Activated CD8-positive, alpha-beta T cell treated with anti-CD3 and anti-CD28 coated beads, Interleukin-2, amount 10 ng/mL, durations not matched to agents 7 days and 5 days (primary cell): ENCODE data around the gene INTS15. TPM values are rescaled to one million over a fixed set of nuclear protein-coding genes. Genes with fewer than 3 reads are reported as not detected.
A peak's percentile ranks its signal among the peaks of the same experiment; 100 is the strongest.
"Not testable (repeated sequence)": the region's sequence is repeated elsewhere in the genome, so short reads cannot be mapped to it uniquely, and the experiment has no call there.

Experiments used
- ATAC-seq: fragments of 150-1000 bp; cut with Tn5 transposase; one replicate; pipeline ENCODE4 v1.10.0; 2021; ENCODE audit warnings: moderate library complexity
- CTCF ChIA-PET: fragments of 350-600 bp; sonication (Branson Sonifier 250); formaldehyde crosslinking; loops from one replicate; lab custom pipeline; 2021; ENCODE audit warnings: antibody characterized with exemption; lab: Charles Lee
- POLR2A ChIA-PET: fragments of 350-600 bp; sonication (Branson Sonifier 250); formaldehyde crosslinking; loops from one replicate; lab custom pipeline; 2021; ENCODE audit warnings: antibody characterized with exemption; lab: Charles Lee
- DNase-seq: peaks from one replicate; pipeline ENCODE4 v3.0.0-alpha.2; 2020
- H3K27ac Mint-ChIP-seq: one replicate; pipeline ENCODE4 v1.8.0; 2021; ENCODE audit warnings: mild to moderate bottlenecking, mixed read lengths
- H3K27me3 Mint-ChIP-seq: one replicate; pipeline ENCODE4 v1.8.0; 2021; ENCODE audit warnings: low read depth, mixed read lengths
- H3K36me3 Mint-ChIP-seq: one replicate; pipeline ENCODE4 v1.8.0; 2021; ENCODE audit warnings: low read depth, mixed read lengths
- H3K4me1 Mint-ChIP-seq: one replicate; pipeline ENCODE4 v1.8.0; 2021; ENCODE audit warnings: low read depth, mixed read lengths
- H3K4me3 Mint-ChIP-seq: one replicate; pipeline ENCODE4 v1.8.0; 2021; ENCODE audit warnings: mild to moderate bottlenecking, mixed read lengths
- H3K9me3 Mint-ChIP-seq: one replicate; pipeline ENCODE4 v1.8.0; 2022; ENCODE audit warnings: mixed read lengths; ENCODE audit not compliant: insufficient read depth
- total RNA-seq, 2 experiments: library from RNA; stranded (reverse); gene quantifications; one replicate each; pipeline ENCODE4 v1.2.3, GENCODE V29; 2021

The INTS15 gene
- total RNA-seq, 2 experiments from 2014 or later: 40.9 to 42.7 TPM

DNA sequence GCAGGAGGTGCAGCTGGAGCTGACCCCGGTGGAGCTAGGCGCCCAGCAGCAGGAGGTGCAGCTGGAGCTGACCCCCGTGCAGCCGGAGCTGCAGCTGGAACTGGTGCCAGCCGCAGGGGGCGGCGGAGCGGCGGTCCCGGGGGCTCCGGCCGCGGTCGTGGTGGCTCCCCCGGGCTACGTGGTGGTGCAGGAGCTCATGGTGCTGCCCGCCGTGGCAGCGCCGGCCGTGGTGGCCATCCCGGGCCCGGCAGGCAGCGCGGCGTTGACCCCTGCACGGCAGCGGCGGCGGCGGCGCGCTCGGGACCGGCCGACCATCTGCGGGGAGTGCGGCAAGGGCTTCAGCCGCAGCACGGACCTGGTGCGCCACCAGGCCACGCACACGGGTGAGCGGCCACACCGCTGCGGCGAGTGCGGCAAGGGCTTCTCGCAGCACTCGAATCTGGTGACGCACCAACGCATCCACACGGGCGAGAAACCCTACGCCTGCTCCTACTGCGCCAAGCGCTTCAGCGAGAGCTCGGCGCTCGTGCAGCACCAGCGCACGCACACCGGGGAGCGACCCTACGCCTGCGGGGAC is 32.4 kb downstream of the INTS15 start:
- Mint-ChIP-seq H3K27ac (no peak overlapping the region), H3K27me3 (peaks cover 8% of the 10 kb centered on the region), H3K4me3 (no peak overlapping the region), H3K36me3 (peaks cover 6% of the 10 kb centered on the region), H3K4me1 (peaks cover 49% of the 10 kb centered on the region), H3K9me3 (no peaks in the 10 kb centered on the region)
- no peak for ATAC-seq
- no peak for DNase-seq
- ChIA-PET CTCF (interaction anchor here (1.1 to 2.1 kb wide), 4 partner anchors 14 to 63 kb away, joined by 3 to 7 read pairs (median 5); partner anchors contain the start of genes INTS15 and ZNF316), POLR2A (no interaction called here)

- no peaks in the 10 kb centered on the region for H3K9me3 Mint-ChIP-seq
- ChIA-PET POLR2A (interaction anchor here (0.6 kb wide), 1 partner anchor 32 kb away, joined by 3 read pairs; no protein-coding TSS in a partner anchor), CTCF (interaction anchor here (2.1 kb wide), 1 partner anchor 34 kb away, joined by 7 read pairs; the partner anchor contains the start of gene INTS15)
- peak overlapping the region; percentile 87 for H3K27ac Mint-ChIP-seq
- ATAC-seq (peak; percentile 79), DNase-seq (peak; percentile 52)
- H3K4me1 Mint-ChIP-seq: peaks cover 46% of the 10 kb centered on the region
- no peaks in the 10 kb centered on the region for H3K27me3 Mint-ChIP-seq
- H3K4me3 Mint-ChIP-seq: peak overlapping the region; percentile 53
- H3K36me3 Mint-ChIP-seq: peaks cover 6% of the 10 kb centered on the region
Observed at GRCh38 chr7:6623589-6624245, 33.9 kb downstream of the INTS15 start.

DNA sequence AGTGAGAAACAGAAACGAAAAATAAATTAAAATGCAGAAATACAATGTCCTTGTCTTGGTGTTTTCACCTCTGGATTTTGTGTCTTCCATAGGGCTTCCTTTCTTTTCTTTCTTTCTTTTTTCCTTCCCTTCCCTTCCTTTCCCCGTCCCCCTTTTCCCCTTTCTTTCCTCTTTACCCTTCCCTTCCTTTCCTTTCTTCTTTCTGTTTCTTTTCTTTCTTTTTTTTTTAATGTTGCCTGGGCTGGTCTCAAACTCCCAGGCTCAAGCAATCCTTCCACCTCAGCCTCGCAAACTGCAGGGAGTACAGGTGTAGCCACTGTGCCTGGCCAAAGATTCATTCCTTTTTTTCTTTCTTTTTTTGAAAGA is 34.4 kb downstream of the INTS15 start:
- Mint-ChIP-seq H3K27ac (peak overlapping the region; percentile 87), H3K4me3 (peak overlapping the region; percentile 53), H3K9me3 (no peaks in the 10 kb centered on the region), H3K27me3 (no peaks in the 10 kb centered on the region), H3K4me1 (peaks cover 43% of the 10 kb centered on the region), H3K36me3 (peaks cover 6% of the 10 kb centered on the region)
- no peak for DNase-seq
- ChIA-PET POLR2A (no interaction called here), CTCF (interaction anchor here (2.1 kb wide), 1 partner anchor 34 kb away, joined by 7 read pairs; the partner anchor contains the start of gene INTS15)
- ATAC-seq: no peak

DNA sequence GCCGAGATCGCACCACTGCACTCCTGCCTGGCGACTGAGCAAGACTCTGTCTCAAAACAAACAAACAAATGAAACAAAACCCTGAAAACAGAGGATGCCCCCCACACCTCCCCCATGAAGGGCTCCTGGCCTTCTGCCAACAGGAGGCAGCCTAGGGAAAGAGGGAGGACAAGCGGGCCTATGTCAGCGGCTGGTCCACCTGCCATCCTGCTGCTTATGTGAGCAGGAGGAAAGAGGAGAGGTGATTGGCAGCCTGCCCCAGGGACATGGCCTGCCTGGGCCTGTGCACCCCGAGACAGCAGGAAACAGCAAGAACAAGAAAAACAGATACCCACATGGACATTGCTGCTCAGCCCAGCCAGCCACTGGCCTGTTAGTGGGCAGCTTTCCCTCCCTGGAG is 38.2 kb downstream of the INTS15 start:
- peaks cover 15% of the 10 kb centered on the region for H3K4me1 Mint-ChIP-seq
- H3K4me3 Mint-ChIP-seq: no peak overlapping the region
- no peaks in the 10 kb centered on the region for H3K27me3 Mint-ChIP-seq
- CTCF ChIA-PET: no interaction called here
- no peaks in the 10 kb centered on the region for H3K9me3 Mint-ChIP-seq
- ATAC-seq (no peak), DNase-seq (no peak)
- H3K27ac Mint-ChIP-seq: no peak overlapping the region
- no peaks in the 10 kb centered on the region for H3K36me3 Mint-ChIP-seq
- POLR2A ChIA-PET: no interaction called here

DNA sequence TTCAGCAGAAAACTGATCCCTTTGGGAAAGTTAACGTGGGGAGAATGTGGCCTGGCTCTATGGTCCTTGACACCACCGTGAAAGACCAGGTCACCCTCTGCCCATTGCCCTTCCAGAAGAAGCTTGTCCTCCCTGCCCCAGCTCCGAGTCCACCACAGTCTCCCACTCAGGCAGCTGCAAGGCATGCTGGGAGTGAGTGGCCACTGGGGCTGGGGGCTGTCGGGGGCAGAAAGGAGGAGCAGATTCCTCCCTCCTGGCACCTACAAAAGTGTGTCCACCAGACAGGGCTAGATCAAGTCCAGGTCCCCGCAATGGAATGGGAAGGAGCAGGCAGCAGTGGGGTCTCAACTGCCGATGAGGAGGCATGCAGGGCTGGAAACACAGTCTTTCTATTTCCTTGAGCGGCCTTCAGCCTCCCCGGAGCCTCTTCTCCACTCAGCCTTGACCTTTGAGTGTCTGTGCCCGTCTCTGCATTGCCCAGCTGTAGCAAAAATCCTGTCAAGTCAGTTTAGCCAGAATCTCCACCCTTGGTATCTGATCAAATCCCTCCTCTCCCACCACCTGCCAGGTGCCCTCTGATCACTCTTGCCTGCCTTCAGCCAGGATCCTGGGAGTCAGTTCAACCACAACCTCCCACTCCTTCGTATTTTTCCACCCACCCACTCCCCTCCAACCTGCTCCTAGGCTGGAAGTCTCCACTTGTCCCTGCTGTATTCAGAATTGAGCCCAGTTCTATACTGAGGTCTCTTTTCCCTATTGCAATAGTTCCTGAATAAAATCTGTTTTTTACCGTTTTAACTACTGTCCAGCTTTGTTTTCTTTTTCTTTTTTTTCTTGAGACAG is 40.4 kb downstream of the INTS15 start:
- ChIA-PET CTCF (interaction anchor here (1.3 kb wide), 1 partner anchor 114 kb away, joined by 3 read pairs; no protein-coding TSS in a partner anchor), POLR2A (no interaction called here)
- Mint-ChIP-seq H3K9me3 (no peaks in the 10 kb centered on the region), H3K27ac (no peak overlapping the region), H3K27me3 (no peaks in the 10 kb centered on the region), H3K4me1 (peaks cover 8% of the 10 kb centered on the region), H3K36me3 (no peaks in the 10 kb centered on the region), H3K4me3 (no peak overlapping the region)
- DNase-seq: no peak
- no peak for ATAC-seq

GRCh38 chr7:6631605-6632004 is 41.8 kb downstream of the INTS15 start:
- ChIA-PET POLR2A (interaction anchor here (1.4 kb wide), 1 partner anchor 55 kb away, joined by 3 read pairs; the partner anchor contains the start of gene ZDHHC4), CTCF (interaction anchor here (1.3 kb wide), 1 partner anchor 115 kb away, joined by 3 read pairs; no protein-coding TSS in a partner anchor)
- peaks cover 15% of the 10 kb centered on the region for H3K4me1 Mint-ChIP-seq
- no peaks in the 10 kb centered on the region for H3K27me3 Mint-ChIP-seq
- no peaks in the 10 kb centered on the region for H3K9me3 Mint-ChIP-seq
- H3K4me3 Mint-ChIP-seq: no peak overlapping the region
- DNase-seq: no peak
- no peak for ATAC-seq
- H3K36me3 Mint-ChIP-seq: no peaks in the 10 kb centered on the region
- no peak overlapping the region for H3K27ac Mint-ChIP-seq

DNA sequence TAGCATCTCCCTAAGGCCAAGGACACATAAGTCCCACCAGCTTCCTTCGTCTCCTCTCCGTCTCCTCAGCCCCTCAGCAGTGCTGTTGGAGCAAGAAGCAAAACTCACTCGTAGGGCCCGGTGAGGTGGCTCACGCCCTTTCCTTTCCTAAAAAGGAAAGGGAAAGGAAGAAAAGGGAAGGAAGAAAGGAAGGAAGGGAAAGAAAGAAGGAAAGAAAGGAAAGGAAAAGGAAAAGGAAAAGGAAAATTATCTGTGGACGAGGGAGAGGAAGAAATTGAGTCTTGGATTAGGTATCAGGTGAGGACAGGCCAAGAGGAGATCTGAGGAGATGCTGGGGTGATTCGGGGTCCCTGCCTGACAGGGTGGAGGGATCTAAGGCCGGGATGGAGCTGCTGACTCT is 44.2 kb downstream of the INTS15 start:
- DNase-seq (no peak), ATAC-seq (no peak)
- Mint-ChIP-seq H3K27ac (no peak overlapping the region), H3K27me3 (no peaks in the 10 kb centered on the region), H3K4me3 (no peak overlapping the region), H3K9me3 (no peaks in the 10 kb centered on the region), H3K4me1 (peaks cover 28% of the 10 kb centered on the region), H3K36me3 (peaks cover 8% of the 10 kb centered on the region)
- POLR2A ChIA-PET: no interaction called here
- CTCF ChIA-PET: no interaction called here

DNA sequence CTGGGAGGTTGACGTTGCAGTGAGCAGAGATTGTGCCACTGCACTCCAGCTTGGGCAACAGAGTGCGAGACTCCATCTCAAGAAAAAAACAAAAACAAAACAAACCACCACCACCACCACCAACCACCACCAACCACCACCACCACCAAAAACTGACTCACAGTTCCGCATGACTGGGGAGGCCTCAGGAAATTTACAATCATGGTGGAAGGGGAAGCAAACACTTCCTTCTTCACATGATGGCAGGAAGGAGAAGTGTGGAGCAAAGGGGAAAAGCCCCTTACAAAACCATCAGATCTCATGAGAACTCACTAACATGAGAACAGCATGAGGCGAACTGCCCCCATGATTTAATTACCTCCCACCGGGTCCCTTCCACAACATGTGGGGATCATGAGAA is 45.1 kb downstream of the INTS15 start:
- DNase-seq, ATAC-seq, H3K27ac Mint-ChIP-seq, POLR2A ChIA-PET, H3K9me3 Mint-ChIP-seq, H3K27me3 Mint-ChIP-seq, CTCF ChIA-PET: not testable (repeated sequence)
- Mint-ChIP-seq H3K4me3 (peak overlapping the region; percentile 76), H3K36me3 (peaks cover 17% of the 10 kb centered on the region), H3K4me1 (peaks cover 37% of the 10 kb centered on the region)

DNA sequence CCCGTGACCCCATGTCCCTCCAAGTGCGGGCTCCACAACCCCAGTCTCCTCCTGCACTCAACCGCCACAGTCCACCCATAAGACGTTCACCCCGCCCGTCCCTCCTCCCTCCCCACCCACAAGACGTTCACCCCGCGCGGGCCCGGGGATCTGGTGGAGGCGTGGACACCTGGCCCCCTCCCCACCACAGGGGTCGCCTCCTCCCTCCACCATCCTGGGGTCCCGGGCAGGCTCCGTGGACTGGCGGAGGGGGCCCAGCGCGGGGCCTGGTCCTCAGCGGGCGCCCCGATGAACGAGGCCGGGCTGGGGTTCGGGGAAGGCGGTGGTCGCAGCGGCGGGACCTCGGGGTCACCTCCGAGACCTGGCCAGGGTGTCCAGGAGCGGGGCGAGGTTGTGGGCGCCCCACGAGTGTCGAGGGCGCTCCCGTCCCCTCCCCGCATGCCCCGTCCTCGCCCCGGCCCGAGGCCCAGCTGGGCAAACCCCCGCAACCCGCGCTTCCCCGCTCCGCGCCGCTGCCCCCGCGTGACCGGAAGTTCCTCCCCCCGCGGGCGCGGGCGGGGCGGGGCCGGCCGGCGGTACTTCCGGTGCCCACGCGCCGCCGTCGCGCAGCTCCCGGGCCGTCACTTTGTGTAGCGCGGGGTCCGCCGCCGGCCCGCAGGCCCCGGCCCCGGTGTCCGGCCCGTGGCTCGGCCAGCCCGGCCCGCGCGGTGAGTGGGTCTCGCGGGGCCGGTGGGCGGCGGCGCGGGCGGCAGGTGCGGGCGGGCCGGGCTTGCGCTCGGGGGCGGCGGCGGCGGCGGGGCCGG is 47.1 kb downstream of the INTS15 start, which contains the start of gene ZNF316:
Gene ZNF316, plus strand, starts transcription at position 578 of the 803 bp plus-strand sequence. CDS start 5,092 bp downstream, outside the sequence.
- ATAC-seq: peak; percentile 80
- peak within 1 kb of the TSS; percentile 93 for H3K4me3 Mint-ChIP-seq
- H3K27me3 Mint-ChIP-seq: no peaks in the 10 kb centered on the region
- POLR2A ChIA-PET: interaction anchor here (0.5 to 1.0 kb wide), 2 partner anchors 11 to 14 kb away, joined by 3 read pairs; no protein-coding TSS in a partner anchor
- H3K27ac Mint-ChIP-seq: peak within 1 kb of the TSS; percentile 87
- H3K9me3 Mint-ChIP-seq: no peaks in the 10 kb centered on the region
- H3K36me3 Mint-ChIP-seq: peaks cover 31% of the 10 kb centered on the region
- peaks cover 41% of the 10 kb centered on the region for H3K4me1 Mint-ChIP-seq
- CTCF ChIA-PET: interaction anchor here (1.6 kb wide), 1 partner anchor 15 kb away, joined by 4 read pairs; no protein-coding TSS in a partner anchor
- DNase-seq: peak; percentile 64

DNA sequence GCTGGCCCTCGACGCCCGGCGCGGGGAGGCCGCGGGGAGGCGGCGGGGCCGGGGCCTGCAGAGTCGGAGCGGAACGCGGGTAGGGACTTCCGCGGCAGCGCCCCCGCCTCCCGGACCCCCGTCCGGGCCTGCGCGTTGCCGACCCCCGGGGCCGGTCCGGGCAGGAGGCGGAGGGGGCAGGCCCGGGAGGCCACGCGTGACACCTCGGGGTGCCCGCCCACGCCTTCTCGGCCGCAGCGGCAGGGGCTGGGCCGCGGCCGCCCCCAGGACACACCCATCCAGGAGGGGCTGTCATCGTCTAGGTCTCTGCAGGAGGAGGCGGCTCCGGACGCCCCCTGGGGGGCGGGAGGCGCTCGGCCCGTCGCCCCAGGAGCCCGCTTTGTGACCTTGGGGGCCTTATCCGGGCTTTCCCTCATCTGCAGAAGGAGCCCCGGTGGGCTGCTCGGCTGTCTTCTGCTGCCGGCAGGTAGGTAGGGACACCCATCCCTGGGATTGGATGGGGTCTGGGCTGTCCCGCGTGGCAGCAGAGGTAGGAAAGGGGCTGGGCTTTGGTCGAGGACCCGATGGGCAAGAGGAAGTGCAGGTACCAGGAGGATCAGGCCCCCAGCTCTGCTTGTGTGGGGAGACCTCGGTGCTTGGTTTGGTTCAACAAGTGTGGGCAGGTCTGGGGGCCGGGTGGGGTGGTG is 47.9 kb downstream of the INTS15 start:
- H3K4me3 Mint-ChIP-seq: peak overlapping the region; percentile 93
- DNase-seq: peak; percentile 72
- CTCF ChIA-PET: interaction anchor here (1.0 kb wide), 1 partner anchor 47 kb away, joined by 4 read pairs; the partner anchor contains the start of gene INTS15
- H3K36me3 Mint-ChIP-seq: peaks cover 34% of the 10 kb centered on the region
- ATAC-seq: peak; percentile 86
- H3K4me1 Mint-ChIP-seq: peaks cover 41% of the 10 kb centered on the region
- H3K9me3 Mint-ChIP-seq: no peaks in the 10 kb centered on the region
- H3K27ac Mint-ChIP-seq: peak overlapping the region; percentile 87
- POLR2A ChIA-PET: interaction anchor here (0.5 kb wide), 1 partner anchor 14 kb away, joined by 3 read pairs; no protein-coding TSS in a partner anchor
- no peaks in the 10 kb centered on the region for H3K27me3 Mint-ChIP-seq
